IMR-90 (cell line): ENCODE measurements around the gene SURF2. TPM values are rescaled to one million over a fixed set of nuclear protein-coding genes. Genes with fewer than 3 reads are reported as not detected.

Source experiments
- ATAC-seq: fragments of 200-7000 bp; cut with Tn5 transposase; 2 replicates; pipeline ENCODE4 v1.9.1; 2020; ENCODE audit warnings: low read depth, mild to moderate bottlenecking, moderate library complexity
- BruUV-seq: library from RNA; stranded (reverse); fragments of 400-500 nt; replicated peaks from 2 replicates; lab custom pipeline; 2021; lab: Mats Ljungman, UMichigan
- CTCF ChIA-PET: fragments of 300-600 bp; formaldehyde crosslinking; extraction: SDS; loops from one replicate; lab custom pipeline; 2021; ENCODE audit warnings: antibody characterized with exemption; lab: Yijun Ruan, JAX
- POLR2A ChIA-PET: fragments of 300-600 bp; sonication (Branson Sonifier 250); formaldehyde crosslinking; loops from one replicate; lab custom pipeline; 2022; ENCODE audit warnings: antibody characterized with exemption; ENCODE audit not compliant: unreplicated experiment; lab: Charles Lee
- DNase-seq: peaks from one replicate; pipeline ENCODE4 v3.0.0; 2013
- H2AFZ ChIP-seq: replicated peaks from 2 replicates; pipeline ENCODE3; 2013; ENCODE audit warnings: low read length, mild to moderate bottlenecking; ENCODE audit not compliant: poor library complexity
- H2AK5ac ChIP-seq: 2 replicates; pipeline ENCODE4 v1.6.1; 2013; ENCODE audit warnings: low read depth, low read length, inconsistent platforms
- H2AK9ac ChIP-seq: replicated peaks from 2 replicates; pipeline ENCODE3; 2013; ENCODE audit warnings: mild to moderate bottlenecking, low read depth, low read length, moderate library complexity; ENCODE audit not compliant: poor library complexity
- H2BK120ac ChIP-seq: 2 replicates; pipeline ENCODE4 v1.6.1; 2013; ENCODE audit warnings: low read depth, low read length, inconsistent platforms
- H2BK15ac ChIP-seq: 3 replicates; pipeline ENCODE4 v1.6.1; 2013; ENCODE audit warnings: low read depth, low read length, inconsistent platforms
- H2BK20ac ChIP-seq: 2 replicates; pipeline ENCODE4 v1.6.1; 2013; ENCODE audit warnings: low read depth, mild to moderate bottlenecking, inconsistent platforms, low read length, moderate library complexity
- H2BK5ac ChIP-seq: 2 replicates; pipeline ENCODE4 v1.6.1; 2013; ENCODE audit warnings: mild to moderate bottlenecking, low read depth, low read length, inconsistent platforms; ENCODE audit not compliant: poor library complexity, severe bottlenecking
- H3K14ac ChIP-seq: replicated peaks from 2 replicates; pipeline ENCODE4 v1.6.1; 2013; ENCODE audit warnings: low read depth, low read length, inconsistent platforms
- H3K18ac ChIP-seq: 2 replicates; pipeline ENCODE4 v1.6.1; 2013; ENCODE audit warnings: low read depth, low read length, control low read depth
- H3K23ac ChIP-seq: 2 replicates; pipeline ENCODE4 v1.6.1; 2013; ENCODE audit warnings: low read depth, low read length, inconsistent platforms
- H3K27ac ChIP-seq: 2 replicates; pipeline ENCODE4 v1.5.1; 2013; ENCODE audit warnings: mild to moderate bottlenecking, control low read depth, low read length; ENCODE audit not compliant: insufficient read depth
- H3K27me3 ChIP-seq: 2 replicates; pipeline ENCODE4 v1.6.1; 2013; ENCODE audit warnings: low read length; ENCODE audit not compliant: control insufficient read depth, insufficient read depth
- H3K36me3 ChIP-seq: 2 replicates; pipeline ENCODE4 v1.6.1; 2013; ENCODE audit warnings: low read length, mixed read lengths; ENCODE audit not compliant: control insufficient read depth, insufficient read depth
- H3K4ac ChIP-seq: 2 replicates; pipeline ENCODE4 v1.6.1; 2013; ENCODE audit warnings: low read depth, low read length, inconsistent platforms
- H3K4me1 ChIP-seq: 2 replicates; pipeline ENCODE4 v1.6.1; 2013; ENCODE audit warnings: low read length, mixed read lengths; ENCODE audit not compliant: control insufficient read depth, insufficient read depth
- H3K4me2 ChIP-seq: 2 replicates; pipeline ENCODE4 v1.6.1; 2013; ENCODE audit warnings: low read depth, mild to moderate bottlenecking, control low read depth, low read length, moderate library complexity
- H3K4me3 ChIP-seq: 2 replicates; pipeline ENCODE4 v1.5.1; 2013; ENCODE audit warnings: low read depth, mild to moderate bottlenecking, control low read depth, low read length, moderate library complexity; ENCODE audit not compliant: insufficient read depth
- H3K56ac ChIP-seq: 2 replicates; pipeline ENCODE4 v1.6.1; 2013; ENCODE audit warnings: low read length, inconsistent platforms; ENCODE audit not compliant: insufficient read depth; ENCODE audit errors: extremely low read depth
- H3K79me1 ChIP-seq, 2 experiments: 2 replicates each; pipeline ENCODE4 v1.6.1; 2013; ENCODE audit warnings: low read length in 2 of 2, inconsistent platforms in 1 of 2, low read depth in 1 of 2
- H3K9ac ChIP-seq: 2 replicates; pipeline ENCODE4 v1.6.1; 2013; ENCODE audit warnings: low read depth, low read length, control low read depth
- H3K9me1 ChIP-seq: 2 replicates; pipeline ENCODE4 v1.6.1; 2013; ENCODE audit warnings: low read length, inconsistent platforms; ENCODE audit not compliant: insufficient read depth
- H3K9me3 ChIP-seq: 2 replicates; pipeline ENCODE4 v1.6.1; 2013; ENCODE audit warnings: low read length; ENCODE audit not compliant: control insufficient read depth, insufficient read depth
- H4K20me1 ChIP-seq: 2 replicates; pipeline ENCODE4 v1.6.1; 2013; ENCODE audit warnings: low read length, inconsistent platforms; ENCODE audit not compliant: insufficient read depth
- H4K5ac ChIP-seq: 2 replicates; pipeline ENCODE4 v1.6.1; 2013; ENCODE audit warnings: mild to moderate bottlenecking, low read depth, low read length, control low read depth
- H4K8ac ChIP-seq, 2 experiments: 2 replicates each; pipeline ENCODE4 v1.6.1; 2013; ENCODE audit warnings: low read depth in 2 of 2, low read length in 2 of 2, control low read depth in 1 of 2, inconsistent platforms in 1 of 2
- H4K91ac ChIP-seq: 2 replicates; pipeline ENCODE4 v1.6.1; 2013; ENCODE audit warnings: low read depth, low read length, inconsistent platforms; ENCODE audit not compliant: insufficient read depth
- BHLHE40 ChIP-seq: fragments of 150-350 bp; IDR thresholded peaks from 2 replicates; pipeline ENCODE4 v1.6.1; 2016; ENCODE audit warnings: mild to moderate bottlenecking, low read depth, low read length
- CEBPB ChIP-seq: IDR thresholded peaks from 2 replicates; pipeline ENCODE4 v1.6.1; 2012; ENCODE audit warnings: low read depth, low read length, improper control_type of control experiment
- CTCF ChIP-seq: conservative IDR thresholded peaks from 2 replicates; pipeline ENCODE4 v1.5.1; 2012; ENCODE audit warnings: mild to moderate bottlenecking, low read depth, low read length, improper control_type of control experiment
- ELK1 ChIP-seq: fragments of 150-350 bp; IDR thresholded peaks from 2 replicates; pipeline ENCODE4 v1.6.1; 2016; ENCODE audit warnings: low read depth, mild to moderate bottlenecking, low read length, moderate library complexity, borderline replicate concordance
- MAFK ChIP-seq: IDR thresholded peaks from 2 replicates; pipeline ENCODE4 v1.6.1; 2012; ENCODE audit warnings: low read depth, low read length, improper control_type of control experiment
- MAZ ChIP-seq: IDR thresholded peaks from 2 replicates; pipeline ENCODE4 v1.6.1; 2012; ENCODE audit warnings: low read depth, mild to moderate bottlenecking, low read length, improper control_type of control experiment, moderate library complexity, borderline replicate concordance
- POLR2A ChIP-seq: IDR thresholded peaks from 2 replicates; pipeline ENCODE4 v1.6.1; 2012; ENCODE audit warnings: mild to moderate bottlenecking, low read depth, low read length
- RAD21 ChIP-seq: IDR thresholded peaks from 2 replicates; pipeline ENCODE4 v1.6.1; 2012; ENCODE audit warnings: low read length, improper control_type of control experiment
- RCOR1 ChIP-seq: IDR thresholded peaks from 2 replicates; pipeline ENCODE4 v1.6.1; 2012; ENCODE audit warnings: mild to moderate bottlenecking, low read length, improper control_type of control experiment; ENCODE audit not compliant: insufficient replicate concordance
- SMC3 ChIP-seq: fragments of 150-350 bp; IDR thresholded peaks from 2 replicates; pipeline ENCODE4 v1.6.1; 2016; ENCODE audit warnings: low read depth, mild to moderate bottlenecking, antibody characterized with exemption, low read length, moderate library complexity
- USF2 ChIP-seq: fragments of 150-350 bp; IDR thresholded peaks from 2 replicates; pipeline ENCODE4 v1.6.1; 2017; ENCODE audit warnings: mild to moderate bottlenecking, antibody characterized with exemption, low read length, low read depth
- WGBS, 2 experiments: methylation state at CpG; one replicate each; pipeline versions ENCODE4 v1.1.5 to v1.1.7; 2013; ENCODE audit warnings: missing lambda C conversion rate in 2 of 2; ENCODE audit not compliant: insufficient read length in 1 of 2; ENCODE audit errors: extremely low coverage in 2 of 2; 5-methylcytosine and 5-hydroxymethylcytosine counted together
- dilution Hi-C: fragments of 300-500 bp; cut with HindIII; formaldehyde crosslinking; loops from one replicate; pipeline ENCODE4 v1.14.3; 2018; ENCODE audit warnings: low sequenced_read_pairs; ENCODE audit not compliant: unreplicated experiment
- in situ Hi-C: fragments of 300-500 bp; cut with MboI; formaldehyde crosslinking; loops from 3 replicates; pipeline ENCODE4 v1.14.3; 2019; ENCODE audit warnings: low sequenced_read_pairs, inconsistent platforms, mixed read lengths
- intact Hi-C: fragments of 100-400 bp; cut with micrococcal nuclease; formaldehyde crosslinking; loops from 2 replicates; pipeline ENCODE4 v1.10.0; 2022
- polyA plus RNA-seq, 3 experiments: library from polyadenylated mRNA; depleted of rRNA; stranded (reverse); fragments of >200 nt; gene quantifications; 2 replicates each; pipeline ENCODE4 v1.2.3, GENCODE V29; 2012; ENCODE audit warnings: low replicate concordance in 1 of 3
- total RNA-seq: library from RNA; depleted of rRNA; stranded (reverse); fragments of >200 nt; gene quantifications from 2 replicates; pipeline ENCODE4 v1.2.3, GENCODE V29; 2012

Gene SURF2
- total and polyA plus RNA-seq, 2 of the 4 experiments (the other 2 are of a cell fraction) = 9.9 to 16.3 TPM

GRCh38 chr9:133341369-133342068, 14.8 kb upstream of the SURF2 start:
- no peaks in the 10 kb centered on the region for H3K9me3 ChIP-seq
- dilution Hi-C loops (no loop called here), in situ Hi-C loops (no loop called here), intact Hi-C loops (no loop called here)
- no peak overlapping the region for H2BK120ac ChIP-seq
- no peak overlapping the region for H3K4me3 ChIP-seq
- H4K20me1 ChIP-seq = peaks cover 7% of the 10 kb centered on the region; the same call in 1 of the 2 replicates
- H3K9ac ChIP-seq = no peak overlapping the region
- no peak overlapping the region for H3K56ac ChIP-seq
- DNase-seq (no peak), ATAC-seq (no peak)
- H3K27me3 ChIP-seq = no peaks in the 10 kb centered on the region
- H4K8ac ChIP-seq = no peak overlapping the region
- H4K5ac ChIP-seq = no peak overlapping the region
- ChIA-PET CTCF (interaction anchor here (0.6 kb wide), 2 partner anchors 14 to 22 kb away, joined by 3 read pairs; no protein-coding TSS in a partner anchor), POLR2A (no interaction called here)
- H4K91ac ChIP-seq = no peak overlapping the region
- H3K79me1 ChIP-seq = peaks cover 15 to 35% of the 10 kb centered on the region in 2 experiments; a peak in 3 of 4 replicates
- no peak overlapping the region for H2AK5ac ChIP-seq
- H3K4ac ChIP-seq = no peak overlapping the region
- no peak overlapping the region for H2BK15ac ChIP-seq
- H3K18ac ChIP-seq = no peak overlapping the region
- H3K23ac ChIP-seq = no peak overlapping the region
- H3K4me2 ChIP-seq = no peak overlapping the region
- no peak overlapping the region for H2BK5ac ChIP-seq
- H3K9me1 ChIP-seq = peaks cover 4% of the 10 kb centered on the region; the same call in 1 of the 2 replicates
- no TSS peak for BruUV-seq
- TF ChIP-seq CEBPB (no peak), RCOR1 (no peak), POLR2A (no peak), RAD21 (no peak), ELK1 (no peak), USF2 (no peak), SMC3 (no peak), BHLHE40 (no peak), MAFK (no peak), CTCF (no peak), MAZ (no peak)
- peaks cover 4% of the 10 kb centered on the region for H3K4me1 ChIP-seq
- H3K36me3 ChIP-seq = peaks cover 63% of the 10 kb centered on the region
- whole genome bisulfite sequencing, 2 experiments = 90% methylated on average over 9 of the region's 15 CpGs; no CpG with 5 or more reads in 1 of the 2 experiments
- H3K27ac ChIP-seq = no peak overlapping the region
- no peak overlapping the region for H3K14ac ChIP-seq
- no peak overlapping the region for H2AK9ac ChIP-seq
- H2AFZ ChIP-seq = no peak overlapping the region
- H2BK20ac ChIP-seq = no peak overlapping the region
